PC-9 (cell line): Measurements from ENCODE around the gene KCNK15. TPM values are rescaled to one million over a fixed set of nuclear protein-coding genes. Genes with fewer than 3 reads are reported as not detected.

Experiments
- BruUV-seq: library from RNA; stranded (reverse); fragments of 400-500 nt; replicated peaks from 2 replicates; lab custom pipeline; 2021; lab: Mats Ljungman, UMichigan
- CTCF ChIA-PET: fragments of 300-600 bp; sonication (Branson Sonifier 250); formaldehyde crosslinking; loops from one replicate; lab custom pipeline; 2022; ENCODE audit warnings: antibody characterized with exemption; lab: Charles Lee
- POLR2A ChIA-PET: fragments of 300-600 bp; sonication (Branson Sonifier 250); formaldehyde crosslinking; loops from one replicate; lab custom pipeline; 2022; ENCODE audit warnings: antibody characterized with exemption; ENCODE audit not compliant: unreplicated experiment; lab: Charles Lee
- DNase-seq, 2 experiments: peaks; one replicate each; pipeline versions ENCODE4 v3.0.0 to v3.0.0-alpha.2; 2015 to 2022; ENCODE audit warnings: mixed read lengths in 1 of 2
- H2AFZ ChIP-seq: fragments of 200-600 bp; sonication (generic); 2 replicates; pipeline ENCODE4 v1.8.1; 2017; ENCODE audit warnings: antibody characterized with exemption
- H3F3A ChIP-seq: fragments of 200-600 bp; sonication (generic); 2 replicates; pipeline ENCODE4 v1.8.1; 2017; ENCODE audit warnings: antibody characterized with exemption, mild to moderate bottlenecking, low read depth; ENCODE audit not compliant: insufficient read depth
- H3K27ac ChIP-seq: fragments of 200-600 bp; sonication (generic); 2 replicates; pipeline ENCODE4 v1.6.1; 2016; ENCODE audit warnings: mixed run types
- H3K27me3 ChIP-seq: fragments of 200-600 bp; sonication (generic); 2 replicates; pipeline ENCODE4 v1.6.1; 2016; ENCODE audit warnings: low read depth, mixed run types; ENCODE audit not compliant: insufficient read depth
- H3K36me3 ChIP-seq: fragments of 200-600 bp; sonication (generic); 2 replicates; pipeline ENCODE4 v1.6.1; 2016; ENCODE audit warnings: low read depth, mixed run types
- H3K4me1 ChIP-seq: fragments of 200-600 bp; sonication (generic); replicated peaks from 2 replicates; pipeline ENCODE4 v1.6.1; 2016; ENCODE audit warnings: mixed run types; ENCODE audit not compliant: insufficient read depth
- H3K4me2 ChIP-seq: fragments of 200-600 bp; sonication (generic); 2 replicates; pipeline ENCODE4 v1.6.1; 2017; ENCODE audit warnings: mixed run types
- H3K4me3 ChIP-seq: fragments of 200-600 bp; sonication (generic); 2 replicates; pipeline ENCODE4 v1.6.1; 2016; ENCODE audit warnings: mixed run types
- H3K79me2 ChIP-seq: fragments of 200-600 bp; sonication (generic); 2 replicates; pipeline ENCODE4 v1.6.1; 2017; ENCODE audit warnings: low read depth, mixed run types
- H3K9me2 ChIP-seq: fragments of 200-600 bp; sonication (generic); 2 replicates; pipeline ENCODE4 v1.8.1; 2017; ENCODE audit warnings: mild to moderate bottlenecking; ENCODE audit not compliant: insufficient read depth
- H3K9me3 ChIP-seq: fragments of 200-600 bp; sonication (generic); 2 replicates; pipeline ENCODE4 v1.8.1; 2016; ENCODE audit warnings: low read depth; ENCODE audit not compliant: insufficient read depth
- H4K20me1 ChIP-seq: fragments of 200-600 bp; sonication (generic); 2 replicates; pipeline ENCODE4 v1.8.1; 2017; ENCODE audit not compliant: insufficient read depth
- CTCF ChIP-seq: fragments of 200-600 bp; sonication (generic); conservative IDR thresholded peaks from 2 replicates; pipeline ENCODE4 v1.6.1; 2017; ENCODE audit warnings: mixed run types, antibody characterized with exemption, mild to moderate bottlenecking, moderate library complexity
- EZH2 ChIP-seq: fragments of 200-600 bp; sonication (generic); IDR thresholded peaks from 2 replicates; pipeline ENCODE4 v1.8.0; 2017; ENCODE audit warnings: antibody characterized with exemption, low read depth
- intact Hi-C: fragments of 100-400 bp; cut with micrococcal nuclease; formaldehyde crosslinking; loops from one replicate; pipeline ENCODE4 v1.10.0; 2022; ENCODE audit not compliant: unreplicated experiment
- total RNA-seq: library from RNA; stranded (reverse); gene quantifications from 2 replicates; pipeline ENCODE4 v1.2.3, GENCODE V29; 2021

The KCNK15 gene
- total RNA-seq, 1 experiment from 2014 or later: 0.26 TPM

- intact Hi-C loops: no loop called here
- ChIA-PET POLR2A (no interaction called here), CTCF (interaction anchor here (0.5 to 1.0 kb wide), 2 partner anchors 21 to 23 kb away, joined by 3 to 4 read pairs; no protein-coding TSS in a partner anchor)
- Histone ChIP-seq H3K36me3 (no peaks in the 10 kb centered on the region), H3K4me2 (no peak overlapping the region), H3K9me3 (no peaks in the 10 kb centered on the region), H3K27me3 (no peaks in the 10 kb centered on the region), H3F3A (peaks cover 5% of the 10 kb centered on the region; the same call in 1 of the 2 replicates), H3K79me2 (no peaks in the 10 kb centered on the region), H2AFZ (no peak overlapping the region), H3K27ac (no peak overlapping the region), H4K20me1 (no peaks in the 10 kb centered on the region), H3K9me2 (no peaks in the 10 kb centered on the region), H3K4me3 (no peak overlapping the region), H3K4me1 (peaks cover 13% of the 10 kb centered on the region)
- no peak for DNase-seq
- BruUV-seq: no TSS peak
- TF ChIP-seq CTCF (no peak), EZH2 (no peak)
Measured at GRCh38 chr20:44698351-44698750, 47.3 kb upstream of the KCNK15 start.

GRCh38 chr20:44700306-44700705, 45.4 kb upstream of the KCNK15 start:
- no peak overlapping the region for H3K4me2 ChIP-seq
- BruUV-seq: no TSS peak
- TF ChIP-seq CTCF: no peak
- no peak for TF ChIP-seq EZH2
- no peak for DNase-seq
- H3K27ac ChIP-seq: no peak overlapping the region
- H4K20me1 ChIP-seq: no peaks in the 10 kb centered on the region
- peaks cover 9% of the 10 kb centered on the region for H3K4me1 ChIP-seq
- intact Hi-C loops: no loop called here
- H3K27me3 ChIP-seq: no peaks in the 10 kb centered on the region
- no peaks in the 10 kb centered on the region for H3K9me2 ChIP-seq
- no peaks in the 10 kb centered on the region for H3K9me3 ChIP-seq
- H2AFZ ChIP-seq: no peak overlapping the region
- no peak overlapping the region for H3K4me3 ChIP-seq
- no peaks in the 10 kb centered on the region for H3K79me2 ChIP-seq
- H3F3A ChIP-seq: no peaks in the 10 kb centered on the region; the same call in 1 of the 2 replicates
- POLR2A ChIA-PET: no interaction called here
- CTCF ChIA-PET: no interaction called here
- H3K36me3 ChIP-seq: no peaks in the 10 kb centered on the region

- no peak for TF ChIP-seq EZH2
- TF ChIP-seq CTCF: no peak
- CTCF ChIA-PET: no interaction called here
- BruUV-seq: no TSS peak
- Histone ChIP-seq H3K9me2 (no peaks in the 10 kb centered on the region), H3K27me3 (no peaks in the 10 kb centered on the region), H3K9me3 (no peaks in the 10 kb centered on the region), H3K36me3 (no peaks in the 10 kb centered on the region), H3K27ac (no peak overlapping the region), H2AFZ (no peak overlapping the region), H3K4me2 (peak overlapping the region; percentile 1; the same call in 1 of the 2 replicates), H3K79me2 (no peaks in the 10 kb centered on the region), H3K4me1 (peaks cover 9% of the 10 kb centered on the region), H3K4me3 (no peak overlapping the region), H3F3A (no peaks in the 10 kb centered on the region), H4K20me1 (no peaks in the 10 kb centered on the region)
- POLR2A ChIA-PET: interaction anchor here (0.6 kb wide), 1 partner anchor 27 kb away, joined by 4 read pairs; no protein-coding TSS in a partner anchor
- intact Hi-C loops: no loop called here
- DNase-seq: no peak
Measured at GRCh38 chr20:44701118-44701857, 44.4 kb upstream of the KCNK15 start.
